ENCODE data around the gene G6PC3. TPM values are rescaled to one million over a fixed set of nuclear protein-coding genes. Genes with fewer than 3 reads are reported as not detected.

The G6PC3 gene
- total RNA-seq, 1 experiment from 2014 or later: 105 TPM

DNA sequence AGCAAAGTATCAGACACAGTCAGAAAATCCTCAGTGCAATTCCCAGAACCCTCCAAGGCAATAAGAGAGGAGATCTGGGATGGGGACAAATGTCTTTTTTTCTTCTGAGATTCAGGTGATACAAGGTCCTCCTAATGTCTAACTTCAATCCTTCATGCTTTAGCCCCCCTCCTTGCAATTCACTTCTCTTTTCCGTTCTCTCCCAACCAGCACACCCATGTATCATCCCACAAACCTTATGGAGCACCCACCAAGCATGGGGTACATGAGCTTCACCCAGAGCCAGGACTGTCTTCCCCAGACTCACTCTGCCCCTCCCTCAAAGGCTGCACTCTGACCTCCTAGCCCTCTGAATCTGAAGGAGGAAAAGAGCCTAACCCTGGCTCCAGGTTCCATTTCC lies 42.8 kb downstream of the G6PC3 start:
- no peak overlapping the region for H3K56ac ChIP-seq (ENCODE audit: insufficient read length, low read depth, low read length)
- Mint-ChIP-seq H3K9me3 (no peaks in the 10 kb centered on the region), H3K36me3 (ENCODE audit: insufficient read depth in 1 of 3, low read depth in 3 of 3) (peaks cover 2 to 25% (median 6%) of the 10 kb centered on the region in 3 experiments; a peak in 5 of 7 replicates), H3K4me1 (peaks cover 31 to 54% of the 10 kb centered on the region in 2 experiments), H3K27me3 (ENCODE audit: low read depth) (no peaks in the 10 kb centered on the region), H3K27ac (no peak overlapping the region), H3K4me3 (no peak overlapping the region)
- no peak overlapping the region for H3K9ac ChIP-seq (ENCODE audit: extremely low read depth, insufficient read length, low read length)
- no peaks in the 10 kb centered on the region for H4K20me1 ChIP-seq (ENCODE audit: control insufficient read depth, insufficient read depth, insufficient read length)
- no peaks in the 10 kb centered on the region for H3K79me1 ChIP-seq (ENCODE audit: insufficient read depth, low read depth, low read length, poor library complexity, severe bottlenecking)
- H3K27ac ChIP-seq (ENCODE audit: insufficient read length, low read depth, low read length): no peak overlapping the region
- H4K8ac ChIP-seq (replicated peaks; ENCODE audit: insufficient read length, low read depth, low read length): no peak overlapping the region
- H3K18ac ChIP-seq (ENCODE audit: insufficient read length, low read depth, low read length): no peak overlapping the region
- no peaks in the 10 kb centered on the region for H3K27me3 ChIP-seq (ENCODE audit: insufficient read depth, low read length)
- H3K23ac ChIP-seq (ENCODE audit: insufficient read length, low read depth, low read length): no peak overlapping the region
- no peak overlapping the region for H2AFZ ChIP-seq (ENCODE audit: low read length)
- H3K4me1 ChIP-seq (ENCODE audit: insufficient read depth, low read length): peaks cover 5% of the 10 kb centered on the region; the same call in 1 of the 2 replicates
- no peak overlapping the region for H2BK12ac ChIP-seq (ENCODE audit: insufficient read length, low read depth, low read length)
- no peak overlapping the region for H3K14ac ChIP-seq (ENCODE audit: insufficient read depth, low read length)
- no peak overlapping the region for H2BK120ac ChIP-seq (ENCODE audit: low read depth, low read length, poor library complexity, severe bottlenecking)
- H3K23me2 ChIP-seq (ENCODE audit: insufficient read length, low read depth, low read length, poor library complexity, severe bottlenecking): no peaks in the 10 kb centered on the region
- H3K9me3 ChIP-seq (ENCODE audit: control insufficient read depth, low read depth, low read length): no peaks in the 10 kb centered on the region
- H3K79me2 ChIP-seq (ENCODE audit: insufficient read depth, low read length): no peaks in the 10 kb centered on the region
- no peak overlapping the region for H3K4ac ChIP-seq (ENCODE audit: low read depth, low read length)
- H2BK15ac ChIP-seq (ENCODE audit: low read depth, low read length): no peak overlapping the region
- no peak overlapping the region for H2BK20ac ChIP-seq (ENCODE audit: low read depth, low read length, poor library complexity, severe bottlenecking)
- no peak overlapping the region for H3K4me2 ChIP-seq (ENCODE audit: insufficient read depth, insufficient read length, low read length)
- H2AK5ac ChIP-seq (ENCODE audit: insufficient read length, low read length): no peak overlapping the region
- WGBS (ENCODE audit: extremely low coverage, insufficient read length, low lambda C conversion rate): no CpG with 5 or more reads among the region's 1 CpG
- no peak overlapping the region for H3T11ph ChIP-seq (ENCODE audit: low read length)
- H2BK5ac ChIP-seq (ENCODE audit: insufficient read length, low read length): no peak overlapping the region
- no peak for DNase-seq
- H4K91ac ChIP-seq (ENCODE audit: insufficient read length, low read depth, low read length): no peak overlapping the region
- no peak overlapping the region for H4K5ac ChIP-seq (ENCODE audit: insufficient read length, low read depth, low read length)
- TF ChIP-seq, protein P1, sequence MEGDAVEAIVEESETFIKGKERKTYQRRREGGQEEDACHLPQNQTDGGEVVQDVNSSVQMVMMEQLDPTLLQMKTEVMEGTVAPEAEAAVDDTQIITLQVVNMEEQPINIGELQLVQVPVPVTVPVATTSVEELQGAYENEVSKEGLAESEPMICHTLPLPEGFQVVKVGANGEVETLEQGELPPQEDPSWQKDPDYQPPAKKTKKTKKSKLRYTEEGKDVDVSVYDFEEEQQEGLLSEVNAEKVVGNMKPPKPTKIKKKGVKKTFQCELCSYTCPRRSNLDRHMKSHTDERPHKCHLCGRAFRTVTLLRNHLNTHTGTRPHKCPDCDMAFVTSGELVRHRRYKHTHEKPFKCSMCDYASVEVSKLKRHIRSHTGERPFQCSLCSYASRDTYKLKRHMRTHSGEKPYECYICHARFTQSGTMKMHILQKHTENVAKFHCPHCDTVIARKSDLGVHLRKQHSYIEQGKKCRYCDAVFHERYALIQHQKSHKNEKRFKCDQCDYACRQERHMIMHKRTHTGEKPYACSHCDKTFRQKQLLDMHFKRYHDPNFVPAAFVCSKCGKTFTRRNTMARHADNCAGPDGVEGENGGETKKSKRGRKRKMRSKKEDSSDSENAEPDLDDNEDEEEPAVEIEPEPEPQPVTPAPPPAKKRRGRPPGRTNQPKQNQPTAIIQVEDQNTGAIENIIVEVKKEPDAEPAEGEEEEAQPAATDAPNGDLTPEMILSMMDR (conservative IDR thresholded peaks at IDR 0.05): no peak

Data from H9 (cell line).